Islet precursor cell (in vitro differentiated cells): ENCODE measurements around the gene ITGA1.

ENCODE experiments used
- DNase-seq: peaks from one replicate; pipeline ENCODE4 v3.0.0-alpha.2; 2018

ITGA1 gene

GRCh38 chr5:52869391-52869790 is 81.7 kb downstream of the ITGA1 start:
- no peak for DNase-seq

- peak; percentile 88 for DNase-seq
Measured at GRCh38 chr5:52870448-52870847, 82.7 kb downstream of the ITGA1 start.

GRCh38 chr5:52875827-52876226 is 88.1 kb downstream of the ITGA1 start:
- no peak for DNase-seq

GRCh38 chr5:52876456-52876855 is 88.7 kb downstream of the ITGA1 start:
- no peak for DNase-seq

- DNase-seq = no peak
Measured at GRCh38 chr5:52878656-52879055, 90.9 kb downstream of the ITGA1 start.

- no peak for DNase-seq
Measured at GRCh38 chr5:52880541-52880940, 92.8 kb downstream of the ITGA1 start.

GRCh38 chr5:52881468-52881867 is 93.8 kb downstream of the ITGA1 start:
- no peak for DNase-seq

- DNase-seq = no peak
Measured at GRCh38 chr5:52883110-52883509, 95.4 kb downstream of the ITGA1 start.

GRCh38 chr5:52884453-52884852 is 96.7 kb downstream of the ITGA1 start:
- no peak for DNase-seq

GRCh38 chr5:52885614-52886013 is 97.9 kb downstream of the ITGA1 start:
- DNase-seq = no peak

- no peak for DNase-seq
Measured at GRCh38 chr5:52886206-52886605, 98.5 kb downstream of the ITGA1 start.

GRCh38 chr5:52887066-52887465 is 99.3 kb downstream of the ITGA1 start:
- DNase-seq = no peak

- no peak for DNase-seq
Measured at GRCh38 chr5:52888363-52888762, 100.6 kb downstream of the ITGA1 start.

- DNase-seq = no peak
Measured at GRCh38 chr5:52892242-52892878, 104.6 kb downstream of the ITGA1 start.

GRCh38 chr5:52893105-52893504 is 105.4 kb downstream of the ITGA1 start:
- DNase-seq = no peak

GRCh38 chr5:52893863-52894262 is 106.1 kb downstream of the ITGA1 start:
- no peak for DNase-seq

- DNase-seq = no peak
Measured at GRCh38 chr5:52894451-52894850, 106.7 kb downstream of the ITGA1 start.

- peak; percentile 76 for DNase-seq
Measured at GRCh38 chr5:52895075-52895474, 107.4 kb downstream of the ITGA1 start.

GRCh38 chr5:52895572-52896413 is 108.1 kb downstream of the ITGA1 start:
- no peak for DNase-seq

- DNase-seq = no peak
Measured at GRCh38 chr5:52896534-52897237, 109.0 kb downstream of the ITGA1 start.

- DNase-seq = no peak
Measured at GRCh38 chr5:52897238-52897614, 109.5 kb downstream of the ITGA1 start.

- DNase-seq = no peak
Measured at GRCh38 chr5:52898961-52899680, 111.4 kb downstream of the ITGA1 start.

GRCh38 chr5:52903142-52903541 is 115.4 kb downstream of the ITGA1 start:
- DNase-seq = no peak
